ENCODE data around the gene LMF1. TPM values are rescaled to one million over a fixed set of nuclear protein-coding genes. Genes with fewer than 3 reads are reported as not detected.
A peak's percentile ranks its signal among the peaks of the same experiment; 100 is the strongest.
"Not testable (repeated sequence)": the region's sequence is repeated elsewhere in the genome, so short reads cannot be mapped to it uniquely, and the experiment has no call there.

LMF1 gene
- total and polyA plus RNA-seq, 7 experiments from 2014 or later: 10.6 to 63.1 (median 41.3) TPM

GRCh38 chr16:959232-960040 is 11.3 kb downstream of the LMF1 start:
- peaks cover 13 to 42% (median 32%) of the 10 kb centered on the region in 7 donors for H3K4me1 Mint-ChIP-seq
- H3K4me3 Mint-ChIP-seq: no peak overlapping the region
- no peaks in the 10 kb centered on the region for H3K9me3 Mint-ChIP-seq
- Histone ChIP-seq H3K4me3 (ENCODE audit: low read length) (no peak overlapping the region), H3K27ac (ENCODE audit: low read depth, low read length) (no peak overlapping the region), H3K27me3 (ENCODE audit: control insufficient read depth in 2 of 2, insufficient read depth in 2 of 2, low read length in 2 of 2) (no peaks in the 10 kb centered on the region), H3K4me1 (ENCODE audit: control insufficient read depth in 2 of 2, insufficient read depth in 2 of 2, low read length in 2 of 2) (peaks cover 0 to 7% of the 10 kb centered on the region in 2 donors), H3K9me3 (ENCODE audit: control insufficient read depth in 2 of 3, low read length in 3 of 3) (no peaks in the 10 kb centered on the region), H3K36me3 (ENCODE audit: control insufficient read depth in 2 of 3, insufficient read depth in 3 of 3, low read length in 3 of 3) (peaks cover 0 to 2% (median 0%) of the 10 kb centered on the region in 3 experiments)
- DNase-seq (no peak), ATAC-seq (no peak)
- intact Hi-C loops (cut with micrococcal nuclease): loop anchor here in 1 of 2 donors (5.0 kb wide), 1 partner anchor 38 kb away; no protein-coding TSS in a partner anchor
- peaks cover 0 to 8% (median 6%) of the 10 kb centered on the region in 5 donors for H3K36me3 Mint-ChIP-seq
- ChIA-PET CTCF (no interaction called here), POLR2A (no interaction called here)
- H3K27ac Mint-ChIP-seq: peak overlapping the region in 3 of 9 donors; percentile 15 to 30 (median 30)
- no peaks in the 10 kb centered on the region for H3K27me3 Mint-ChIP-seq

GRCh38 chr16:955766-956165 is 15.0 kb downstream of the LMF1 start:
- H3K27me3 ChIP-seq (ENCODE audit: control insufficient read depth in 2 of 2, insufficient read depth in 2 of 2, low read length in 2 of 2); ATAC-seq; H3K9me3 Mint-ChIP-seq; intact Hi-C loops (cut with micrococcal nuclease); H3K4me3 ChIP-seq (ENCODE audit: low read length); H3K9me3 ChIP-seq (ENCODE audit: control insufficient read depth in 2 of 3, low read length in 3 of 3); DNase-seq; POLR2A ChIA-PET; H3K4me3 Mint-ChIP-seq; CTCF ChIA-PET; H3K27me3 Mint-ChIP-seq; H3K4me1 ChIP-seq (ENCODE audit: control insufficient read depth in 2 of 2, insufficient read depth in 2 of 2, low read length in 2 of 2); H3K27ac Mint-ChIP-seq; H3K27ac ChIP-seq (ENCODE audit: low read depth, low read length): not testable (repeated sequence)
- peaks cover 6 to 29% (median 28%) of the 10 kb centered on the region in 7 donors for H3K4me1 Mint-ChIP-seq
- H3K36me3 Mint-ChIP-seq: peaks cover 4 to 23% (median 8%) of the 10 kb centered on the region in 5 donors
- H3K36me3 ChIP-seq (ENCODE audit: control insufficient read depth in 2 of 3, insufficient read depth in 3 of 3, low read length in 3 of 3): peaks cover 0 to 24% (median 15%) of the 10 kb centered on the region in 3 experiments

GRCh38 chr16:953818-954217 is 17.0 kb downstream of the LMF1 start:
- POLR2A ChIA-PET; H3K27me3 Mint-ChIP-seq; H3K27ac ChIP-seq (ENCODE audit: low read depth, low read length); H3K9me3 Mint-ChIP-seq; H3K27ac Mint-ChIP-seq; ATAC-seq; intact Hi-C loops (cut with micrococcal nuclease); CTCF ChIA-PET; H3K9me3 ChIP-seq (ENCODE audit: control insufficient read depth in 2 of 3, low read length in 3 of 3); H3K27me3 ChIP-seq (ENCODE audit: control insufficient read depth in 2 of 2, insufficient read depth in 2 of 2, low read length in 2 of 2); DNase-seq; H3K4me3 ChIP-seq (ENCODE audit: low read length); H3K4me1 ChIP-seq (ENCODE audit: control insufficient read depth in 2 of 2, insufficient read depth in 2 of 2, low read length in 2 of 2); H3K4me3 Mint-ChIP-seq: not testable (repeated sequence)
- H3K36me3 Mint-ChIP-seq: peaks cover 4 to 23% (median 8%) of the 10 kb centered on the region in 5 donors
- H3K4me1 Mint-ChIP-seq: peaks cover 6 to 24% (median 21%) of the 10 kb centered on the region in 7 donors
- H3K36me3 ChIP-seq (ENCODE audit: control insufficient read depth in 2 of 3, insufficient read depth in 3 of 3, low read length in 3 of 3): peaks cover 0 to 24% (median 15%) of the 10 kb centered on the region in 3 experiments

- intact Hi-C loops (cut with micrococcal nuclease): no loop called here
- H3K27me3 Mint-ChIP-seq: no peaks in the 10 kb centered on the region
- ChIA-PET CTCF (no interaction called here), POLR2A (no interaction called here)
- Histone ChIP-seq H3K4me1 (ENCODE audit: control insufficient read depth in 2 of 2, insufficient read depth in 2 of 2, low read length in 2 of 2) (no peaks in the 10 kb centered on the region), H3K36me3 (ENCODE audit: control insufficient read depth in 2 of 3, insufficient read depth in 3 of 3, low read length in 3 of 3) (peaks cover 0 to 27% (median 15%) of the 10 kb centered on the region in 3 experiments), H3K4me3 (ENCODE audit: low read length) (no peak overlapping the region), H3K27me3 (ENCODE audit: control insufficient read depth in 2 of 2, insufficient read depth in 2 of 2, low read length in 2 of 2) (no peaks in the 10 kb centered on the region), H3K27ac (ENCODE audit: low read depth, low read length) (no peak overlapping the region), H3K9me3 (ENCODE audit: control insufficient read depth in 2 of 3, low read length in 3 of 3) (no peaks in the 10 kb centered on the region)
- peak overlapping the region in 1 of 9 donors; percentile 26 for H3K27ac Mint-ChIP-seq
- no peak overlapping the region for H3K4me3 Mint-ChIP-seq
- H3K9me3 Mint-ChIP-seq: peaks cover 0 to 1% (median 0%) of the 10 kb centered on the region in 11 donors
- ATAC-seq: no peak
- no peak for DNase-seq
- peaks cover 4 to 34% (median 8%) of the 10 kb centered on the region in 5 donors for H3K36me3 Mint-ChIP-seq
- peaks cover 4 to 22% (median 16%) of the 10 kb centered on the region in 7 donors for H3K4me1 Mint-ChIP-seq
These were observed 18.5 kb downstream of the LMF1 start for GRCh38 chr16:952321-952720.

GRCh38 chr16:951660-952301 is 19.0 kb downstream of the LMF1 start:
- Mint-ChIP-seq H3K4me3 (no peak overlapping the region), H3K9me3 (peaks cover 0 to 1% (median 0%) of the 10 kb centered on the region in 11 donors), H3K27me3 (no peaks in the 10 kb centered on the region), H3K36me3 (peaks cover 4 to 39% (median 8%) of the 10 kb centered on the region in 5 donors), H3K27ac (no peak overlapping the region), H3K4me1 (peaks cover 3 to 18% (median 14%) of the 10 kb centered on the region in 7 donors)
- Histone ChIP-seq H3K4me1 (ENCODE audit: control insufficient read depth in 2 of 2, insufficient read depth in 2 of 2, low read length in 2 of 2) (no peaks in the 10 kb centered on the region), H3K27ac (ENCODE audit: low read depth, low read length) (no peak overlapping the region), H3K36me3 (ENCODE audit: control insufficient read depth in 2 of 3, insufficient read depth in 3 of 3, low read length in 3 of 3) (peaks cover 0 to 32% (median 19%) of the 10 kb centered on the region in 3 experiments), H3K4me3 (ENCODE audit: low read length) (no peak overlapping the region), H3K27me3 (ENCODE audit: control insufficient read depth in 2 of 2, insufficient read depth in 2 of 2, low read length in 2 of 2) (no peaks in the 10 kb centered on the region), H3K9me3 (ENCODE audit: control insufficient read depth in 2 of 3, low read length in 3 of 3) (no peaks in the 10 kb centered on the region)
- POLR2A ChIA-PET: no interaction called here
- intact Hi-C loops (cut with micrococcal nuclease): no loop called here
- ATAC-seq (no peak), DNase-seq (no peak)
- CTCF ChIA-PET: no interaction called here

- Mint-ChIP-seq H3K36me3 (peaks cover 4 to 44% (median 9%) of the 10 kb centered on the region in 5 donors), H3K4me1 (peaks cover 3 to 14% (median 11%) of the 10 kb centered on the region in 7 donors)
- CTCF ChIA-PET: not testable (repeated sequence)
These were observed 19.8 kb downstream of the LMF1 start for GRCh38 chr16:950733-951573.

More at GRCh38 chr16:950733-951573, 19.8 kb downstream of the LMF1 start:
- H3K9me3 ChIP-seq (ENCODE audit: control insufficient read depth in 2 of 3, low read length in 3 of 3); H3K27me3 ChIP-seq (ENCODE audit: control insufficient read depth in 2 of 2, insufficient read depth in 2 of 2, low read length in 2 of 2); H3K27ac Mint-ChIP-seq; H3K4me3 Mint-ChIP-seq; H3K4me3 ChIP-seq (ENCODE audit: low read length); POLR2A ChIA-PET; H3K27ac ChIP-seq (ENCODE audit: low read depth, low read length); H3K4me1 ChIP-seq (ENCODE audit: control insufficient read depth in 2 of 2, insufficient read depth in 2 of 2, low read length in 2 of 2); DNase-seq; H3K27me3 Mint-ChIP-seq; intact Hi-C loops (cut with micrococcal nuclease); ATAC-seq; H3K9me3 Mint-ChIP-seq: not testable (repeated sequence)
- H3K36me3 ChIP-seq (ENCODE audit: control insufficient read depth in 2 of 3, insufficient read depth in 3 of 3, low read length in 3 of 3): peaks cover 0 to 41% (median 20%) of the 10 kb centered on the region in 3 experiments

All from naive thymus-derived CD4-positive, alpha-beta T cell (primary cell).